NOMO-1 (cell line): ENCODE data around the gene OSBP2.
"Not testable (repeated sequence)": the region's sequence is repeated elsewhere in the genome, so short reads cannot be mapped to it uniquely, and the experiment has no call there.

Experiments
- DNase-seq, 2 experiments: peaks; one replicate each; lab custom pipeline; 2025; ENCODE audit not compliant: unreplicated experiment in 2 of 2; lab: John Stamatoyannopoulos, UW

Gene OSBP2

DNA sequence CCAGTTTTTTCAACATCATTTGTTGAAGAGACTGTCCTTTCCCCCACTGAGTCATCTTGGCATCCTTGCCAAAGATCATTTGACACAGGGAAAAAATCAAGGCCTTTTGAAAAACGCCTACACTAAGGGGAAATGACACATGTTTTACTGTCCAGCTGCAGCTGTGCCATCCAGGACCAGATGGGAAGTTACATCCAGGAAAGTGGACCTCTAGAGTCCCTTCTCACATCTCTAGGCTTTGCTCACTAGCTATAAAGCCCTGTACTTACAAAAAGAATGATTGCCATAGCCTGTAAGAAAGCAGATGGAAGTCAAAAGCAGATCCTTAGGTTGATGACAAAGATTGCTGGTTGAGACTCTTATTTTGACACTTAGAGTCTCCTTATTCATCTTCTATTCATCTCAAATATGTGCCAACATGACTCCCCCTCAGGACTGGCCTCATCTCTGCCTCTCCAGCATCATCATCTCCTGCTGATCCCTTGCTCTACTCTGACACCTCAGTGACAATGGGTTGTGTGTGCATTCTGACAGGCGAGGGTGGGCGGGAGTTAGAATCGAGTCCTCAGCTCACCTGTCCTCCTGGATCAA is 22.8 kb downstream of the OSBP2 start:
- DNase-seq: no peak

DNA sequence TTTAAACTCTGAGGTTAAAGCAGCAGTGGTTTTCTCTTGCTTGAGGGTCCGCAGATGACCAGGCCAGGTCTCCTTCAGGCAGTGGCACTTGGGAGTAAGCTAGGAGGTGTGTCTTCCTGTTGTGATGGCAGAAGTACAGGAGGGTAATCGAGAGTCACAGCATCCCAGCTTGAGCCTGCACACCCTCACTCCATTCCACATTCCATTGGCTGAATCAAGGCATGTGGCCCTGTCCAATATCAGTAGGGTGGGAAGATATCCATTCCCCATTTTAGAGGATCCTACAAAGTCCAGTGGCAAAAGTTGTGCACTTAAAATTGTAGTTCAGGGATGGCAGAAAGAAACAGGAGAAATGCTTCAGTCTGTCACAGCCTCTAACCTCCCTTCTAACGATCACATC is 23.3 kb downstream of the OSBP2 start:
- DNase-seq: no peak

DNA sequence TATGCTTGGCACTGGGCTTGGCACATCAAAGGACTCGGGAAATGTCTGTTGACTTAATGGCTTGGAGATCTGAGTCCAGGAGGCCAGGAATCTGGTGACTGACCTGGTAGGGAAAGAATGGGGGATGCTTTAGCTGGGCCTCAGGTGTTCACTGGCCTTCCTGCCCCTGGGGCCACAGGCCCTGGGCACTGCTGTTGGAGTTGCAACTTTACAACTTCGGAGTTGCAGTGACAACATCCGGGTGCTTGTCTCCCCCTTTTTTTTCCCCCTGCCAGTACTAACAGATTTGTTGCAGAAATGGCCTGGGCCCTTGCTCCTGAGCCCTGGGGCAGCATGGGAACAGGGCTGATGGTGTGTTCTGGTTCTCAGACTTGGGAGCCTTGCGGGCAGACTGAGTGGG is 23.8 kb downstream of the OSBP2 start:
- no peak for DNase-seq

DNA sequence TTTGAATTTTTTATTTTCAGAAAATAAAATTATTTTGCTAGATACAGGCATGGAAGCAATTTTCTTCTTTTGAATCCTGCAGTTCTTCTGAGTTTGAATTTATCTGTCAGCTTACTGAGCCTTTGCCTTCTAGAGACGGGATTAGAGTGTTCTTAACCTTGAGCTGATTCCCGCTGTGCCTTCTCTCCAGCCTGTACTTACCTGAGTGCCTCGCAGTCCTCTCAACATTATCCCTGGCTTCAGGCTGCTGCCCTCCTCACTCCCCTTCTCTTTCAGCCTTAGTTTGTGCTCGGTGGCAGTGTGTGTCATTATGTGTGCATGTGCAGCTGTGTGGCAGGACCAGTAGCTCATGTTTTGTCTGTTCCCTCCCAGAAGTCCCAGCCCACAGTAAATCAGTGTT is 24.3 kb downstream of the OSBP2 start:
- DNase-seq: no peak

DNA sequence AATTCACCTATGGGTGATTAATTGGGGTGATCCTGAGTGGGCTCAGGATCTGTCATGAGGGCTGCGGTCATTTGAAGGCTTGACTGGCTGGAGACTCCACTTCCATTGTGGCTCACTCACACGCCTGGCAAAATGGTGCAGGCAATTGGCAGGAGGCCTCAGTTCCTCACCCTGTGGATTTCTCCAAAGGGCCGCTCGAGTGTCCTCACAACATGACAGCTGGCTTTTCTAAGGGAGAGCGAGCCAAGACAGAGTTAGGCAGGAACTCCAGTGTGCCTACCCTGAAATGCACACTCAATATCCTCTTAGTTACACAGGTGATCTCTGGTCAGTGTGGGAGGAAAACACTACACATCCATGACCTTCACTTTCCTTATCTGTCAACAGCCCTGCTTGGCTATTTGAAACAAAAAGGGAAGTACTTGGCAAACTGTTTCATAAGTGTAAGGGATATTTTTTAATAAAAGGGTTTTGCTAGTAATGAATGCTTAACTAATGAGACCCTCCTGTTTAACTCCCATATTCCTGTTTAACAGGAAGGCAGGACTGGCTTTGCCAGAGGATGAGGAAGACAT is 25.7 kb downstream of the OSBP2 start:
- no peak for DNase-seq

DNA sequence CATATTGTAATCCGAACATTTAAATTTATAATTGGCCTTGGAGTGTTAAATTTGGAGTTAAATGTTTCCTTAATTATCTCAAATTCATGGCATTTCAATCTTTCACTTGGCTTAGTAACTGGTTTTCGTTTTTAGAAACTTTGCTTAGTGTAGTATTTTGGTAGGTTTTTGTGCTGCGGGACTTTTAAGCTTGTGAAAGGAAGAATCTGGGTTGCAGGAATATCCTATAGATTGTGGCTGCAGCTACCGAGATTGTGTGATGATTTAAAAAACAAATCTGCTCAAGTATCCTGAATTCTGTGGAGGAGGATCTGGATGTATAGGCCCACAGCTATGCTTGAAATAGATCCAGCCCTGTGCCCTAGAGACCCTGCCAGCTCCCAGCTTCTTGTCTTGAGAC is 27.1 kb downstream of the OSBP2 start:
- no peak for DNase-seq

DNA sequence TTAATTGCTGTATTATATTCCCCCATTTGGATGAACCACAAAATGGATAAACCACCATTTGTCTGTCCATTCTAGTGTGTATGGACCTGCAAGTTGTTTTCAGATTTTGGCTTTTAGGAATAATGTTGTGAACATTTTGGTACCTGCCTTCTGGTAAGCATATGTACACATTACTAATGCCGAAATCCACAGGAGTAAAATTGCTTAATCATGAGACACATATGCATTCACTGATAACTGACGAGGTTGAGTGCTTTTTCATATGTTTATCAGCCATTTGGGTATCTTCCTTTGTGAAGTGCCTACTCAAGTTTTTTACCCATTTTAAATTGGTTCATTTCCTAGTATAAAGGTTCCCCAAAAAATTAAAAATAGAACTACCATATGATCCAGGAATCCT is 34.2 kb downstream of the OSBP2 start:
- DNase-seq: no peak

DNA sequence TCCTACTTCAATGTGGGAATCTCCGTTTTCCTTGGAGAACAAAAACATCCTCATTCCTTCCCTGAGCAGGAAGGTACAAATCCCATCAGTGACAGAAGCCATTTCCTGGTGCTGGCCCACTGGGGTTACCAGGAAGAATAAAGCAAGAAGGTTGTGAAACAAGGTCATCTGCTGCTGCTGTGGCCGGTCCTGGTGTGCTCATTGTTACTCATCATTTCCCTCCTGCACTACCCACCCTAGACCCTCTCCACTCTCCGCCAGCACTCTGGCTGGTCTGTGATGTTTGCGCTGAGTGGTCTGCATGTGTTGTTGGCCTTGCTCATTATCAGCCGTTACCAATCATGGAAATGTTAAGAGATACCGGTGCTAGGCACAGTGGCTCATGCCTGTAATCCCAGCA is 37.0 kb downstream of the OSBP2 start:
- DNase-seq: no peak

DNA sequence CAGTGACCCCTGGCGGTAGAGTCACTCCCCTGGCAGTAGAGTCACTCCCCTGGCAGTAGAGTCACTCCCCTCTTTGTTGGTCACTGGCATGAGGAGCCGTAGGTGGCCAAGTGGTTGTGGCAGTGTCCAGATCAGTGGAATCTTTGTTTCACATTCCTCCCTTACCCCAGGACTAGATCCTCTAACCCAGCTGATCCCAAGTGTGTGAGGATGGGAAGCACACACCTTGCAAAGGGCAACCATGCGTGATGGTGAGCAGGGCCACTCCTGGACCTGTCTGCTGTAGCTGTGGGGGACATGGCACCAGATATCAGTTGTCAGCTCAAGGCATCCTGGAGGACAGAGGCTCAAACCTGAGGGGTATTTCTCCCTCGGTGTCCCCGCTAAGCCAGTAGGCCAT is 37.8 kb downstream of the OSBP2 start:
- DNase-seq: no peak

DNA sequence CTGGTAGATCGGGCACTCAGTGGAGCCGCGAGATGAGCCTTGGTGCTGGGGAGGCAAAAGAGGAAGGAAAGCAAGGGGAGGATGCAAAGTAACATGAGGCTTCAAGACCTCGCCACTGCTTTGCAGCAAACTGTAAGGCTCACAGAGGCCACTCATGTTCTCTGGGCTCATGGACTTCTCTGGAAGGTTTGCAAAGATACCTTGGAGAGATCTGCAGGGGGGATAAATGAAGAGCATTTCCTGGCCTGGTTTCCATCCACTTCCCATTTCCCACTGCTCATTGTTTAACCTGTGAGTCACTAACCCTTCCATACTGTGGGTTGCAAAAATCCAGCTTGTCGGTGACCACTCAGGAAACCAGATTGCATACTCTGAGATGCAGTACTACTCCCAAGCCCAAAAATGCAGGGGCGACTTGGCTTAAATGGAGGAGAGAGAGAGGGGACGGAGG is 38.5 kb downstream of the OSBP2 start:
- DNase-seq: peak in 1 of 2 experiments; percentile 46

DNA sequence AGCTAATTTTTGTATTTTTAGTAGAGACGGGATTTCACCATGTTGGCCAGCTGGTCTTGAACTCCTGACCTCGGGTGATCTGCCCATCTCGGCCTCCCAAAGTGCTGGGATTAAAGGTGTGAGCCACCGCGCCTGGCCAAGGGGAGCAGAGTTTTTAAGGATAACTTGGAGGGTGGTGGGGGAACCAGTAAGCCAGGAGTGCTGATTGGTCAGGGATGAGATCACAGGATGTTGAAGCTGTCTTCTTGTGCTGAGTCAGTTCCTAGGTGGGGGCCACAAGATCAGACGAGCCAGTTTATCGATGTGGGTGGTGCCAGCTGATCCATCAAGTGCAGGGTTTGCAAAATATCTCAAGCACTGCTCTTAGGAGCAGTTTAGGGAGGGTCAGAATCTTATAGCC is 45.3 kb downstream of the OSBP2 start:
- DNase-seq: not testable (repeated sequence)

DNA sequence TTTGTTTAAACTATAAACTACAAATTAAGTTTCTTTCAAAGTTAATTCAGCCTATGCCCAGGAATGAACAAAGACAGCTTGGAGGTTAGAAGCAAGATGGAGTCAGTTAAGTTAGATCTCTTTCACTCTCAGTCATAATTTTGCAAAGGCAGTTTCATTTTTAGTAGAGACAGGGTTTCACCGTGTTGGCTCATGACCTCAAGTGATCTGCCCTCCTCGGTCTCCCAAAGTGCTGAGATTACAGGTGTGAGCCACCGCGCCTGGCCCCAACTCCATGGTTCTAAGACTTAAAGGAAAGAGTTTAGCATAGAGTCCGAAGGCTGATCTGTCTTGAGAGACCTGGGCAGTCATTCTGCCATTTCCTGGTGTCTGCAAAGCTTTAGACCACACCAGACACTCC is 45.8 kb downstream of the OSBP2 start:
- DNase-seq: not testable (repeated sequence)

DNA sequence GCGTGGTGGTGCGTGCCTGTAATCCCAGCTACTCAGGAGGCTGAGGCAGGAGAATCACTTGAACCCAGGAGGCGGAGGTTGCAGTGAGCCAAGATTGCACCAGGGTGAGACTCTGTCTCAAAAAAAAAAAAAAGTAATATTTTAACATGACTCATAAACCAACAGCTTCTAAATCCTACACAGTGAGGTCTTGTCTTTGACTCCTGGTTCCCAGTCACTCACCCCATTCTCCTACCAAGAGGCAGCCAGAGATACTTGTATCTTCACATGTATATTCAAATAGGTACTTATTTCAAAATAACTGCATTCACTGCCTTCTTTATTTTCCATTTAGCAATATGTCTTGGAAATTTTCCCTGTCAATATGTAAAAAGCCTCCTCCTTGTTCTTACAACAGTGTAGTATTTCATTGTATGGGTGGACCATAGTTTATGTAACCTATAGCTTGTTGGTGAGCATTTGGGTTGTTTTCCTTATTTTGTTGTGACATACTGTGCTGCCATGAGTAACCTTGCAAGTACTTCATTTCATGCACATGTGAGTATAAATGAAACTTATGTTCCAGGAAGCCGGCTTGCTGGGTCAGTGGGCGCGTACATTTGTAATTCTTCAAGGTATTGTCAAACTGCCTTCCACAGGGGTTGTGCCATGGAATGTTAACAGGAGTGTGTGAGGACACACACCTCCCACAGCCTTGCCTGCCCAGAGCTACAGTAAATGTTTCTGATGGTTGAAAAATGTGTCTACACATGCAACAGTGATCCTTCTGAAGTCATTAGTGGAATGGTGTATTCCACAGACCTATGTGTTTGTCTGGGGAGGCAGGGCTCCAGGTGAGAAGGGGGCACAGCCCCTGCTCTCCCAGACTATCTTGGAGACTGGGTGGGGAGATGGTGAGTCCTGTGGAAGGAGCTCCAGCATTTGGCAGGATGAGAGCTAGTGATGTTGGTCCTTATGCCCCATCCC is 47.9 kb downstream of the OSBP2 start:
- DNase-seq: no peak

DNA sequence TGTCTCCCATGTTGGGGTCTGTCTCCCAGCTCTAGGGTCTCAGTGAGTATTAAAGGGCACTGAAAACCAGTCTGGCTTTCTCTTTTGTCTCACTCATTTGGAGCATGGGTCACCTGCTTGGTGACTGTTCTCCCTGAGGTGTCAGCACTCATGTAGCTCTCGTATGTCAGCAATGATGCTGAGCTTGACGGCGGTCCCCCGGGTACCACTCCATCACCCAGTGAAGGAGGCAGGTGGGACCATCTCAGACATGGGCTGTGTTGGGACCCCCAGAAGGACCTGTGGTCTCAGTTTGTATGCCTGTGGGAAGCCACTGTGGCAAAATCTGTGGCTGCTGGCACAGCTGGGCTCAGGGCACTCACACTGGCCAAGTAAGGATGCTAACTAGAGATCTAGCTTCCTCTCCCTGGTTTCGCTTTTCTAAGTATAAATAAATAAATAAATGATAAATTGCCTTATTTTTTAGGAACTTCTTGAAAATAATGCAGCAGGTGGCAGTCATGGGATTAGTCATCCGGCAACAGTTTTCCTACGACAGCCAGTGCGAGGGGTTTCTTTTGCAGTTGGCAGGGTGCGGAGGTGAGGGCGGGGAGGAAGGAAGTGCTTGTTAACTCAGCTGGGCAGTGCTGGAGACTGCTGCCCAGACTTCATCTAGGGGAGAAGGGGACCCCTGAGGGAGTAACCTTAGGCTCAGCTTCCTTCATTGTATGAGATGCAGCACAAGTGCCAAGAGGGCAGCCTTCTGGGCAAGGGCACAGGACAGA is 48.8 kb downstream of the OSBP2 start:
- peak in 1 of 2 experiments; percentile 12 for DNase-seq

DNA sequence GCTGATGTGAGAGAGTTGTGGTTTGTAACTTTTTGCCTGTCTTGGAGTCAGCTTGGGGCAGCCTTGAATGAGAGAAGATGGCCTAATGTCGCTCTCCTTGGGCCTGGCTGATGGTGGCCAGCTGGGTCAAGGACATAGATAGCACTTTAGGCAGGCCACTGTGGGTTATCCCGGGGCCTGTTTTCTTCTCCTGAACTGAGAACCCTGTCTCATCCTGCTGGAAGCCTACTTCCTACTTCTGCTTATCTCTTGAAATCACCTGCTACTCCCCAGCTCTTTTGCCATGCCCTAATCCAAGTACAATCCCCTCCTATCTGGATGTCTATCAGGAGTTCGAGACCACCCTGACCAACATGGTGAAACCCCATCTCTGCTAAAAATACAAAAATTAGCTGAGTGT is 49.5 kb downstream of the OSBP2 start:
- no peak for DNase-seq

DNA sequence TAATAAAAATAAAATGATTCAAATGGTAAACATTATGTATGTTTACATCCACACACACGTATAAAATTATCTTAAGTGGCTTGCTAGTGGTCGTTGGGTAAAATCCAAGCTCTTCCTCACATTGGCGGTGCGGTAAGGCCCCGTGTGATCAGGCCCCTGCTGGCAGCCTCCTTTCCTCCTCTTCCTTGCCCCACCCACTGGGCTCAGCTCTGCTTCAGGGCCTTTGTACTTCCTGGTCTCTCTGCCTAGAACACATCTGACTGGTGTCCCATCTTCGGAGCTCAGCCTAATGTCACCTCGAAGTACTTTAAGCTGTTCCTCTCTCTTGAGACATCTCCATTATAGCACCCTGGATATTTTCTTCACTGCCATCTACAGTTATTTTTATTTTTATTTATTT is 52.8 kb downstream of the OSBP2 start:
- no peak for DNase-seq

DNA sequence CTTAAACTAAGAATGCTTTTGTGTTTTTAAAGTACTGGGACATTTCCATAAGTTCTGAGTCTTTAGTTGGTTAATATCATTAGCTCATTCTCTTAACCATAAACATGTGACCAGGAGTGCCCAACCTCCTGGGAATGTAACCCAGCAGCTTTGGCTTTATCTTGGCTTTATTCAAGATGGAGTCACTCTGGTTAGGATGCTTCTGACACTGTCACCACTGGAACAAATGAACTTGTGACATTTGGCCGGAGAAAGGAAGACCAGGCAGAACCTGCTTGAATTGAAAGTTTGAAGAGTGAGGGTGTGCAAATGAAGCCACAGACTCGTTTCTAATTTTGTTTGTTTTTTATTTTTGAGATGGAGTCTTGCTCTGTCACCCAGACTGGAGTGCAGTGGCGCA is 54.6 kb downstream of the OSBP2 start:
- DNase-seq: no peak

DNA sequence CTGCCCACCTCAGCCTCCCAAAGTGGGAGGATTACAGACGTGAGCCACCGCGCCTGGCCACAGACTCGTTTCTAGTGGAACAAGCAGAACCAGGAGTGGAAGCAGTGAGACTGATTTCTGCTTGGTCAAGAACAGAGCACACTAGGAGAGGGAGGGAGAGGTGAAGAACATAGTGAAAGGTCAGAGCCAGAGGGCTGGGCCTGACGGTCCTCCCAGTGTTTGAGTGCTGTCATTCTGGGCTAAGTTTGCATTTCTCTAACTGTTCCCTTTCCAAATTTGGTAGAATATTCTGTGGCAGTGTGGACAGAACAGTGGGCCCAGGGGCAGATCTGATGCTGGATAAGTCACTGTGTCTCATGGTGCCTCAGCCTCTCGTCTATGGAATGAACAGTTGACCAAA is 55.2 kb downstream of the OSBP2 start:
- DNase-seq: no peak

DNA sequence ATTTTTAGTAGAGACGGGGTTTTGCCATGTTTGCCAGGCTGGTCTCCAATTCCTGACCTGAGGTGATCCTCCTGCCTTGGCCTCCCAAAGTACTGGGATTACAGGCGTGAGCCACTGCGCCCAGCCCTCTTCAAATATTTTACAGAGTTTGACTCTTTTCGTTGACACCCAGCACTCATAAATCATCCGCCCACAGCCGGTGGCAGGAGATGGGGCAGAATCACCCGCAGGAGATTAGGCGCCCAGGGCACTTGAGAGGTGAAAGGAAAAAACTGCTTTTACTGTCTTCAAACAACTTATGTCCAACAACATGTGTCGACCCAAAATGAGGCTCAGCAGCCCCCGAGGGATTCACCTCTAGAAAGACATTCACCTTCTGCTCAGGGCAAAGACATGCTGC is 56.9 kb downstream of the OSBP2 start:
- no peak for DNase-seq

DNA sequence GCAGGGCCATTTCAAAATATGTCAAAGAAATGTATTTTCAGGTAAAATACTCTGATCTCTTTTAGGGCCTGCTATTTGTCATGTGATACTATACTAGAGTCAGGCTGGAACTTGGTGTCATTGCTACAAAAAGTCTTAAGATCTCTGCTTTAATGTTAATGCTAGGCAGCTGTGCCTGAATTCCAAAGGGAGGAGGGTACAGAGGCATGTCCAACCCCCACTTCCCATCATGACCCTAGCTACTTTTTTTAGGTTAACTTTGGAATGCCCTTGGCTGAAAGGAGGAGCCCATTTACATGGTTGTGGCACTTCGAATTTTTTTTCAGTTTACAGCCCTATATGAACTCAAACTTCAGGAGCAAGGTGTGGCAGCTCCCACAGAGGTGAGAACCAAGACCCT is 58.1 kb downstream of the OSBP2 start:
- no peak for DNase-seq

DNA sequence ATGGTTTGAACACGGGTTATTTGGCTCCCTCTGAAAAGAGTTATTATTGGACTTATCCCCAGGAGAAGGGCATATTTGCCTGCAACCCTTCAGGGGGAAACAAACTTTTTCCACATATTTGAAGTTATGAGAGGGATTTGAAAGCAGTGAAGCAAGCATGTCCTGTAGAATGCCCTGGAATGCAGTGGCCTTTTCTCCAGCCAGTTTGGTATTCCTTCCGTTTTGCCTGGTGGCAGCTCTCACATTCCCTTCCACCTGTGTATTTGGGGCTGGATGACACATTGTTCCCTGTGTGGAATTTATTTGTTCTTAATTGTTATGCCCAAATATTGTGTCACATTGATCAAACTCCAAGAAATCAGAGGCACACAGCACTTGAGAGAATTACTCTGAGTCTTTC is 59.0 kb downstream of the OSBP2 start:
- no peak for DNase-seq
